Measurements from ENCODE around the gene ATP10A. TPM values are rescaled to one million over a fixed set of nuclear protein-coding genes. Genes with fewer than 3 reads are reported as not detected.

Gene ATP10A
- total and polyA plus RNA-seq, 2 experiments from 2014 or later, result 0.75 to 0.77 TPM

- DNase-seq (ENCODE audit: low spot score), result no peak
- TF ChIP-seq CTCF (IDR thresholded peaks at IDR 0.05; ENCODE audit: poor library complexity), result no peak
- TF ChIP-seq EZH2phosphoT487 (IDR thresholded peaks at IDR 0.05; ENCODE audit: low read depth, severe bottlenecking, unreplicated experiment), result no peak
- TF ChIP-seq EZH2 (IDR thresholded peaks at IDR 0.05; ENCODE audit: borderline replicate concordance), result no peak
- H3K4me1 ChIP-seq (ENCODE audit: insufficient read depth), result no peaks in the 10 kb centered on the region
- no peaks in the 10 kb centered on the region for H3K27me3 ChIP-seq
- no peak overlapping the region for H2AFZ ChIP-seq
- no peaks in the 10 kb centered on the region for H4K20me1 ChIP-seq (ENCODE audit: insufficient read depth, poor library complexity, severe bottlenecking)
- H3K4me3 ChIP-seq, result no peak overlapping the region
- 95% methylated on average over 11 of the region's 11 CpGs for WGBS (ENCODE audit: low lambda C conversion rate, missing lambda C conversion rate)
- H3K9me2 ChIP-seq (replicated peaks; ENCODE audit: insufficient read depth), result no peaks in the 10 kb centered on the region
- H3K4me2 ChIP-seq, result no peak overlapping the region
- H3K27ac ChIP-seq, result no peak overlapping the region
- H3K79me2 ChIP-seq, result no peaks in the 10 kb centered on the region
- H3K36me3 ChIP-seq (replicated peaks; ENCODE audit: insufficient read depth, low read depth), result no peaks in the 10 kb centered on the region
- H3K9me3 ChIP-seq (ENCODE audit: low read depth), result no peaks in the 10 kb centered on the region
Observed at GRCh38 chr15:25803036-25803435, 60.1 kb downstream of the ATP10A start.

GRCh38 chr15:25802285-25802830 is 60.8 kb downstream of the ATP10A start:
- no peaks in the 10 kb centered on the region for H3K36me3 ChIP-seq (replicated peaks; ENCODE audit: insufficient read depth, low read depth)
- no peaks in the 10 kb centered on the region for H3K9me2 ChIP-seq (replicated peaks; ENCODE audit: insufficient read depth)
- no peaks in the 10 kb centered on the region for H4K20me1 ChIP-seq (ENCODE audit: insufficient read depth, poor library complexity, severe bottlenecking)
- TF ChIP-seq EZH2 (IDR thresholded peaks at IDR 0.05; ENCODE audit: borderline replicate concordance) (no peak), EZH2phosphoT487 (IDR thresholded peaks at IDR 0.05; ENCODE audit: low read depth, severe bottlenecking, unreplicated experiment) (no peak), CTCF (IDR thresholded peaks at IDR 0.05; ENCODE audit: poor library complexity) (no peak)
- no peak overlapping the region for H3K4me2 ChIP-seq
- DNase-seq (ENCODE audit: low spot score), result no peak
- H3K9me3 ChIP-seq (ENCODE audit: low read depth), result no peaks in the 10 kb centered on the region
- no peak overlapping the region for H2AFZ ChIP-seq
- no peak overlapping the region for H3K27ac ChIP-seq
- peaks cover 5% of the 10 kb centered on the region for H3K4me1 ChIP-seq (ENCODE audit: insufficient read depth)
- no peak overlapping the region for H3K4me3 ChIP-seq
- no peaks in the 10 kb centered on the region for H3K79me2 ChIP-seq
- WGBS (ENCODE audit: low lambda C conversion rate, missing lambda C conversion rate), result 89% methylated on average over 16 of the region's 16 CpGs
- H3K27me3 ChIP-seq, result no peaks in the 10 kb centered on the region

GRCh38 chr15:25801586-25802284 is 61.4 kb downstream of the ATP10A start:
- Histone ChIP-seq H4K20me1 (ENCODE audit: insufficient read depth, poor library complexity, severe bottlenecking) (no peaks in the 10 kb centered on the region), H3K4me3 (no peak overlapping the region), H3K79me2 (no peaks in the 10 kb centered on the region), H3K9me3 (ENCODE audit: low read depth) (no peaks in the 10 kb centered on the region), H3K9me2 (replicated peaks; ENCODE audit: insufficient read depth) (no peaks in the 10 kb centered on the region), H3K4me1 (ENCODE audit: insufficient read depth) (peaks cover 7% of the 10 kb centered on the region), H2AFZ (no peak overlapping the region), H3K36me3 (replicated peaks; ENCODE audit: insufficient read depth, low read depth) (no peaks in the 10 kb centered on the region), H3K27me3 (no peaks in the 10 kb centered on the region), H3K4me2 (no peak overlapping the region), H3K27ac (no peak overlapping the region)
- TF ChIP-seq EZH2 (IDR thresholded peaks at IDR 0.05; ENCODE audit: borderline replicate concordance) (no peak), CTCF (IDR thresholded peaks at IDR 0.05; ENCODE audit: poor library complexity) (no peak), EZH2phosphoT487 (IDR thresholded peaks at IDR 0.05; ENCODE audit: low read depth, severe bottlenecking, unreplicated experiment) (no peak)
- DNase-seq (ENCODE audit: low spot score), result no peak
- 86% methylated on average over 24 of the region's 24 CpGs for WGBS (ENCODE audit: low lambda C conversion rate, missing lambda C conversion rate)
